Measurements from ENCODE around the gene POLR3GL. TPM values are rescaled to one million over a fixed set of nuclear protein-coding genes. Genes with fewer than 3 reads are reported as not detected.
A peak's percentile ranks its signal among the peaks of the same experiment; 100 is the strongest.

The POLR3GL gene, protein sequence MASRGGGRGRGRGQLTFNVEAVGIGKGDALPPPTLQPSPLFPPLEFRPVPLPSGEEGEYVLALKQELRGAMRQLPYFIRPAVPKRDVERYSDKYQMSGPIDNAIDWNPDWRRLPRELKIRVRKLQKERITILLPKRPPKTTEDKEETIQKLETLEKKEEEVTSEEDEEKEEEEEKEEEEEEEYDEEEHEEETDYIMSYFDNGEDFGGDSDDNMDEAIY
- total RNA-seq (20.6 and 43.4 TPM in 2 replicates), polyA plus RNA-seq (65.1 and 88.2 TPM in 2 replicates)

DNA sequence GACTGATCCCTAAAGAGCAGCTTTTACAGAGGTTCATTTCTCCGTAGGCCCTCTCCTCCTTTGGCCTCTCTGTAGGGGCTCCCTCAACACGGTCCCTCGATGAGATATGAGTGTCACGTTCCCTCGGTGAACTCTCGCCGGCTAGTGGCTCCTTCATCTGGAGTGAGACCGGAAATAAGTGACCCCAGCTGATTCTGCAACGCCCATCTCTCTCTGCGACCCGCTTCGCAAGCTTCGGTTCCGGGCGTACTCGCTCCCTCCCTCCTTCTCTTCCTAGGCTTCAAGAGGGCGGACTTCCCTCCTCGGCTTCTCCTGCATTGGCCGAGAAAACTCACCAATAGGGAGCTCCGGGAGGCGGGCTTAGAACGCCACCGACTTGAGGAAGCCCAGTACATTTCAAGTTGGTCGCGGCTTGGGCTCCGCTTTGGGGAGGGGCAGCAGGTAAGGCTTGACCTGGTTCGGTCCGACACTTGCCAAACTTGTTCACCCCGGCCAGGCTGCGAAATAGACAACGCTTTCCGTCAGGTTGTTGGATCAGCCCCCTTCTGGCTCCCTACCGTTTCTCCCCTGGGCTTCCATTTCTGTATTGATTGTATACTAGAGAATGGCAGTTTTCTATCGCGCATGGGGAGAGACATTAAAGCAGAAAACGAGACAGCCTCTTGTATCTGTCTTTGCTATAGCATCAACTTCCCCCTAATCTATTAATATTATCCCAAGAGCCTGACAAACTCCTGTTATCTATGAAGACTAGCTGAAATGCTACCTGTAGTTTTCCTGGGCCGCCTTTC lies at the start of gene POLR3GL, which contains the start of gene ANKRD34A:
Gene POLR3GL (plus strand): TSS at position 363 of the 791 bp plus-strand sequence. CDS start 10,176 bp downstream, outside the sequence.
Gene ANKRD34A (minus strand): TSS at position 248 of the 791 bp plus-strand sequence. CDS start 2,816 bp downstream, outside the sequence.
- H3K9me3 ChIP-seq (ENCODE audit: low read depth), result no peaks in the 10 kb centered on the region

DNA sequence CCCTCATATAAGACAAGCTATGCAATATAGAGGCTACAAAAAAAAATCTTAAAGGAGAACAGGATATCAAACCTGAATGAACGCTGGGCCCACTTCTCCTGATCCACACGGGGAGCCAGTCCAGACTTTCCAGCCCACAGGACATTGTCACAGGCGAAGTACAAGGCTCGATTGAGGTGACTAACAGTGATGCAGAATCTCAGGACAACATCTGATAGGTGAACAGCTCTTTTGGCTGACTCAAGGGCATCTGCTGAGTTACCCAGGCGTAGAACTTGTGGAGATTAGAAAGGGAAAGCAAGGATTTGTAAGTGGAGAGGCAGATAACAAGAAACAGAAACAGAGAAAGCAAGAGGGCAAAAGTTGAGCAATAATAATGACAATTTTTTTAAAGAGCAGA lies 47.7 kb upstream of the POLR3GL start:
- H3K4me3 ChIP-seq, result no peak overlapping the region
- no peak overlapping the region for H3K27ac ChIP-seq
- DNase-seq (ENCODE audit: low read depth in 1 of 2, low spot score in 1 of 2), result no peak
- H3K36me3 ChIP-seq, result peaks cover 24% of the 10 kb centered on the region
- peaks cover 5% of the 10 kb centered on the region for H3K4me1 ChIP-seq (ENCODE audit: low read depth)
- no peaks in the 10 kb centered on the region for H3K27me3 ChIP-seq
- H3K9me3 ChIP-seq (ENCODE audit: low read depth), result no peaks in the 10 kb centered on the region
- TF ChIP-seq, protein P1, sequence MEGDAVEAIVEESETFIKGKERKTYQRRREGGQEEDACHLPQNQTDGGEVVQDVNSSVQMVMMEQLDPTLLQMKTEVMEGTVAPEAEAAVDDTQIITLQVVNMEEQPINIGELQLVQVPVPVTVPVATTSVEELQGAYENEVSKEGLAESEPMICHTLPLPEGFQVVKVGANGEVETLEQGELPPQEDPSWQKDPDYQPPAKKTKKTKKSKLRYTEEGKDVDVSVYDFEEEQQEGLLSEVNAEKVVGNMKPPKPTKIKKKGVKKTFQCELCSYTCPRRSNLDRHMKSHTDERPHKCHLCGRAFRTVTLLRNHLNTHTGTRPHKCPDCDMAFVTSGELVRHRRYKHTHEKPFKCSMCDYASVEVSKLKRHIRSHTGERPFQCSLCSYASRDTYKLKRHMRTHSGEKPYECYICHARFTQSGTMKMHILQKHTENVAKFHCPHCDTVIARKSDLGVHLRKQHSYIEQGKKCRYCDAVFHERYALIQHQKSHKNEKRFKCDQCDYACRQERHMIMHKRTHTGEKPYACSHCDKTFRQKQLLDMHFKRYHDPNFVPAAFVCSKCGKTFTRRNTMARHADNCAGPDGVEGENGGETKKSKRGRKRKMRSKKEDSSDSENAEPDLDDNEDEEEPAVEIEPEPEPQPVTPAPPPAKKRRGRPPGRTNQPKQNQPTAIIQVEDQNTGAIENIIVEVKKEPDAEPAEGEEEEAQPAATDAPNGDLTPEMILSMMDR (IDR thresholded peaks at IDR 0.05; ENCODE audit: low read depth, low read length), result no peak

More for the DNA sequence above, at the start of gene POLR3GL, which contains the start of gene ANKRD34A:
- H3K4me1 ChIP-seq (ENCODE audit: low read depth), result peaks cover 27% of the 10 kb centered on the region
- TF ChIP-seq, protein P1 (IDR thresholded peaks at IDR 0.05; ENCODE audit: low read depth, low read length), result no peak
- H3K36me3 ChIP-seq, result no peaks in the 10 kb centered on the region
- H3K4me3 ChIP-seq, result peak within 1 kb of the TSS; percentile 60
- H3K27ac ChIP-seq, result peak within 1 kb of the TSS; percentile 84
- H3K27me3 ChIP-seq, result no peaks in the 10 kb centered on the region
- DNase-seq (ENCODE audit: low read depth in 1 of 2, low spot score in 1 of 2), result peak; percentile 91 to 97

DNA sequence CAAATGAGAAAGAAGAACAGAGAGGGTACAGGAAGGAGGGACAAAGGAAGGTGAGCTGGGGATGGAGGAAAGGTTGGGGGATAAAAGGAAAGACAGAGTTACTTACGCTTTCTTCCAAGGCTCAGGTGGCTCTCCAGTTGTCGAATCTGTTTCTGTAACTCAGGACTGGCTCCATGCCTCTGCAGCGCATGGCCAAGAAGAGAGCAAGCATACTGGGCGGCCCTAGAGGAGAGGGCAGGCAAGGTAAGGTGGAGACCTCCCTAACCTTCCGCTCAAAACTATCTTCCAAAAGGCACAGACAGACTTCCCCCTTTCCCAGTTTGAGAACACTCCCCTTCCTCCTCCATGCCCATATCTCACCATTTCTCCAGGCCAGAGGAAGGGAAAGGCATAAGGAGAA lies 46.9 kb upstream of the POLR3GL start:
- Histone ChIP-seq H3K36me3 (peaks cover 24% of the 10 kb centered on the region), H3K4me3 (peak overlapping the region; percentile 85), H3K4me1 (ENCODE audit: low read depth) (peaks cover 5% of the 10 kb centered on the region), H3K27ac (no peak overlapping the region), H3K9me3 (ENCODE audit: low read depth) (no peaks in the 10 kb centered on the region), H3K27me3 (no peaks in the 10 kb centered on the region)
- TF ChIP-seq, protein P1 (IDR thresholded peaks at IDR 0.05; ENCODE audit: low read depth, low read length), result no peak
- no peak for DNase-seq (ENCODE audit: low read depth in 1 of 2, low spot score in 1 of 2)

DNA sequence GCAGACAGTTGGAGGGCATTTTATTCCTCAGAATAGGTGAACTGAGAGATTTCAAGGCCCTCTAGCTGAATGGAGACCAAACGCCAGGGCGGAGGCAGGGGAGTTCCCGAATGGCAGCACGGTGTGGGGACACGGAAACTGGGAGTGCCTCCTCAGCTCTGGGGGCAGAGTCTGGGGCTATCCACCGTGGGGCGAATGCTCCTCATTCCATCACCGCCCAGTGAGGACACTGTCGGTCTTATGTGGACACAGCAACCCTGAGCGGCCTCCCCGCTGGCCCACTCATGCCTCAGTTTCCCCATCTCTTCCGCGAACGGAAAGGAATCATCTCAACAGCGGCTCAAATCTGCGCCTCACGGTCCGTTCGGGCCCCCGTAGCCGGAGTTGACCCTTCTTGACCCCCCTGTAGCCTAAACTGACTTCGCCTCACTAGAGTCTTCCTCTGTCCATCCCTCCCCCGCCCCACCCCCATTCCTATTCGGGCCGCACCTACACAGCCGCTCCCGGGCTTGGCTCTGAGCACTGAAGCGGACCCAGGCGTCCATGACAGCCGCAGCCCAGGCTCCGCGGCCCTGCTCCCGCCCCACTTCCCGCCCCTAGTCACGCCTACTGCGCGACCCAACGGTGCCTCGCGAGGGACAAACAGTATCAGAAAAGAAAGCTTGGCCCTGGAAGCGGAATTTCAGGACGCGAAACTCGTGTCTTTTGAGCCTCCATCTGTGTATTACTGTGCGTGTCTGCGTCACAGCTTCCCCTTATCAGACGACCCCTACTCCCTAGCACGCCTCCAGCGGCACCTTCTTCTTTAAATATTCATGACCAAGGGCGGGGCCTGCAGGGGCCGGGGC lies 46.1 kb upstream of the POLR3GL start, which contains the start of gene PEX11B:
Gene PEX11B (minus strand): TSS at position 574 of the 848 bp plus-strand sequence. CDS start 29 bp downstream, at position 545.
- no peaks in the 10 kb centered on the region for H3K27me3 ChIP-seq
- peak; percentile 89 to 92 for DNase-seq (ENCODE audit: low read depth in 1 of 2, low spot score in 1 of 2)
- H3K4me1 ChIP-seq (ENCODE audit: low read depth), result peaks cover 5% of the 10 kb centered on the region
- H3K36me3 ChIP-seq, result peaks cover 25% of the 10 kb centered on the region
- peak within 1 kb of the TSS; percentile 85 for H3K4me3 ChIP-seq
- TF ChIP-seq, protein P1 (IDR thresholded peaks at IDR 0.05; ENCODE audit: low read depth, low read length), result no peak
- H3K9me3 ChIP-seq (ENCODE audit: low read depth), result no peaks in the 10 kb centered on the region
- H3K27ac ChIP-seq, result peak within 1 kb of the TSS; percentile 88

All from cardiac muscle cell (in vitro differentiated cells and primary cell).